Measurements from ENCODE around the gene RREB1.

GRCh38 chr6:7075341-7076000 is 32.3 kb upstream of the RREB1 start:
- TF ChIP-seq POLR2A (IDR thresholded peaks at IDR 0.05; ENCODE audit: low read depth, low read length) (no peak), POU2F2 (IDR thresholded peaks at IDR 0.05; ENCODE audit: low read depth, low read length) (no peak), POLR2AphosphoS5 (IDR thresholded peaks at IDR 0.05; ENCODE audit: low read depth, low read length) (no peak), TAF1 (IDR thresholded peaks at IDR 0.05; ENCODE audit: low read depth, low read length) (no peak), PAX5 (IDR thresholded peaks at IDR 0.05; ENCODE audit: insufficient read depth, low read length, severe bottlenecking) (no peak), SPI1 (IDR thresholded peaks at IDR 0.05; ENCODE audit: low read depth, low read length) (no peak)

Data from GM12891 (cell line).